Mammary epithelial cell (primary cell): Measurements from ENCODE around the gene YDJC.

Experiments used
- EZH2 ChIP-seq: IDR thresholded peaks from 2 replicates; pipeline ENCODE4 v1.6.1; 2012; ENCODE audit warnings: low read length, inconsistent platforms, borderline replicate concordance
- TF ChIP-seq, protein P1 (sequence below), 2 donors: IDR thresholded peaks in 1 of 2; conservative IDR thresholded peaks in 1 of 2; 2 replicates each; pipeline ENCODE4 v1.5.1; 2011 to 2012; ENCODE audit warnings: inconsistent platforms in 2 of 2, low read length in 2 of 2, mild to moderate bottlenecking in 2 of 2, control low read depth in 1 of 2, low read depth in 1 of 2; ENCODE audit not compliant: insufficient read depth in 1 of 2; ENCODE audit errors: extremely low read depth in 1 of 2

DNA sequence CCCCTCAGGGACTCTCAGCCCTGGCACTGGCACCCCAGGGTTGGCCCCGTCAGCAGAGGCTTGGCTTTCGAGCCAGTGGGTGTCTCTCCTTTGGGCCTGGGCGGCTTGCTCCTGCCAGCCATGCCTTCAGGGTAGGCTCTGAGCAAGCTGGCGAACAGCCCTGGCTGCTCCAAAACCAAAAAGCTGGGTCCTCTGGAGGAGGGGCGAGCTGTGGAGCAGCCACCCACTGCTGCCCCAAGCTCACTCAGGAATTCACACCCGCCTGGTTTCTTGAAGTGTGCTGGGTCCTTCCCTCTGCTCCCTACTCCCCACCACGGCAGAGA is 6.2 kb downstream of the YDJC start:
- TF ChIP-seq, protein P1, sequence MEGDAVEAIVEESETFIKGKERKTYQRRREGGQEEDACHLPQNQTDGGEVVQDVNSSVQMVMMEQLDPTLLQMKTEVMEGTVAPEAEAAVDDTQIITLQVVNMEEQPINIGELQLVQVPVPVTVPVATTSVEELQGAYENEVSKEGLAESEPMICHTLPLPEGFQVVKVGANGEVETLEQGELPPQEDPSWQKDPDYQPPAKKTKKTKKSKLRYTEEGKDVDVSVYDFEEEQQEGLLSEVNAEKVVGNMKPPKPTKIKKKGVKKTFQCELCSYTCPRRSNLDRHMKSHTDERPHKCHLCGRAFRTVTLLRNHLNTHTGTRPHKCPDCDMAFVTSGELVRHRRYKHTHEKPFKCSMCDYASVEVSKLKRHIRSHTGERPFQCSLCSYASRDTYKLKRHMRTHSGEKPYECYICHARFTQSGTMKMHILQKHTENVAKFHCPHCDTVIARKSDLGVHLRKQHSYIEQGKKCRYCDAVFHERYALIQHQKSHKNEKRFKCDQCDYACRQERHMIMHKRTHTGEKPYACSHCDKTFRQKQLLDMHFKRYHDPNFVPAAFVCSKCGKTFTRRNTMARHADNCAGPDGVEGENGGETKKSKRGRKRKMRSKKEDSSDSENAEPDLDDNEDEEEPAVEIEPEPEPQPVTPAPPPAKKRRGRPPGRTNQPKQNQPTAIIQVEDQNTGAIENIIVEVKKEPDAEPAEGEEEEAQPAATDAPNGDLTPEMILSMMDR (conservative IDR thresholded peaks at IDR 0.05 in 1 of 2, IDR thresholded peaks at IDR 0.05 in 1 of 2; ENCODE audit: extremely low read depth in 1 of 2, insufficient read depth in 1 of 2, low read depth in 1 of 2, low read length in 2 of 2), result no peak
- no peak for TF ChIP-seq EZH2
